Dermis lymphatic vessel endothelial cell (primary cell): ENCODE results near the gene PTPRD. TPM values are rescaled to one million over a fixed set of nuclear protein-coding genes. Genes with fewer than 3 reads are reported as not detected.

Source experiments
- total RNA-seq: library from RNA; depleted of rRNA; stranded (reverse); fragments of >200 nt; gene quantifications from 2 replicates; pipeline ENCODE4 v1.2.1, GENCODE V29; 2014

The PTPRD gene
- 0.43 TPM in 2 replicates for total RNA-seq

GRCh38 chr9:10612641-10613398 is at the start of gene PTPRD:
Gene PTPRD, minus strand, starts transcription at chr9:10613002.

